KMS-11 (cell line): Measurements from ENCODE around the gene BMPER.

Experiments used
- H2AFZ ChIP-seq: fragments of 200-600 bp; sonication (generic); 2 replicates; pipeline ENCODE4 v1.6.1; 2016; ENCODE audit warnings: antibody characterized with exemption, mixed run types, low read depth
- H3K27ac ChIP-seq: fragments of 200-600 bp; sonication (generic); 2 replicates; pipeline ENCODE4 v1.6.1; 2016; ENCODE audit warnings: mild to moderate bottlenecking, mixed run types
- H3K27me3 ChIP-seq: fragments of 200-600 bp; sonication (generic); 2 replicates; pipeline ENCODE4 v1.6.1; 2017; ENCODE audit warnings: mild to moderate bottlenecking, low read depth, mixed run types, moderate library complexity; ENCODE audit not compliant: insufficient read depth
- H3K36me3 ChIP-seq: fragments of 200-600 bp; sonication (generic); 2 replicates; pipeline ENCODE4 v1.6.1; 2017; ENCODE audit warnings: mild to moderate bottlenecking, mixed run types; ENCODE audit not compliant: insufficient read depth
- H3K4me1 ChIP-seq: fragments of 200-600 bp; sonication (generic); 2 replicates; pipeline ENCODE4 v1.6.1; 2016; ENCODE audit warnings: mild to moderate bottlenecking, low read depth, mixed run types; ENCODE audit not compliant: poor library complexity, severe bottlenecking
- H3K4me2 ChIP-seq: fragments of 200-600 bp; sonication (generic); 2 replicates; pipeline ENCODE4 v1.7.0; 2016; ENCODE audit warnings: mild to moderate bottlenecking, mixed run types
- H3K4me3 ChIP-seq: fragments of 200-600 bp; sonication (generic); IDR thresholded peaks from 2 replicates; pipeline ENCODE4 v1.6.1; 2017; ENCODE audit warnings: low read depth, low read length, mixed read lengths; ENCODE audit not compliant: insufficient read depth
- H3K79me2 ChIP-seq: fragments of 200-600 bp; sonication (generic); 2 replicates; pipeline ENCODE4 v1.6.1; 2016; ENCODE audit warnings: low read depth, mixed run types; ENCODE audit not compliant: insufficient read depth
- H3K9ac ChIP-seq: fragments of 200-600 bp; sonication (generic); 2 replicates; pipeline ENCODE4 v1.6.1; 2016; ENCODE audit warnings: mild to moderate bottlenecking, mixed run types
- H4K20me1 ChIP-seq: fragments of 200-600 bp; sonication (generic); 2 replicates; pipeline ENCODE4 v1.6.1; 2016; ENCODE audit warnings: mild to moderate bottlenecking, mixed run types; ENCODE audit not compliant: insufficient read depth
- TF ChIP-seq, protein P1 (sequence below): fragments of 200-600 bp; sonication (generic); conservative IDR thresholded peaks from 2 replicates; pipeline ENCODE4 v1.6.1; 2017; ENCODE audit warnings: low read depth, mild to moderate bottlenecking, antibody characterized with exemption, low read length, moderate library complexity, mixed read lengths

Gene BMPER

DNA sequence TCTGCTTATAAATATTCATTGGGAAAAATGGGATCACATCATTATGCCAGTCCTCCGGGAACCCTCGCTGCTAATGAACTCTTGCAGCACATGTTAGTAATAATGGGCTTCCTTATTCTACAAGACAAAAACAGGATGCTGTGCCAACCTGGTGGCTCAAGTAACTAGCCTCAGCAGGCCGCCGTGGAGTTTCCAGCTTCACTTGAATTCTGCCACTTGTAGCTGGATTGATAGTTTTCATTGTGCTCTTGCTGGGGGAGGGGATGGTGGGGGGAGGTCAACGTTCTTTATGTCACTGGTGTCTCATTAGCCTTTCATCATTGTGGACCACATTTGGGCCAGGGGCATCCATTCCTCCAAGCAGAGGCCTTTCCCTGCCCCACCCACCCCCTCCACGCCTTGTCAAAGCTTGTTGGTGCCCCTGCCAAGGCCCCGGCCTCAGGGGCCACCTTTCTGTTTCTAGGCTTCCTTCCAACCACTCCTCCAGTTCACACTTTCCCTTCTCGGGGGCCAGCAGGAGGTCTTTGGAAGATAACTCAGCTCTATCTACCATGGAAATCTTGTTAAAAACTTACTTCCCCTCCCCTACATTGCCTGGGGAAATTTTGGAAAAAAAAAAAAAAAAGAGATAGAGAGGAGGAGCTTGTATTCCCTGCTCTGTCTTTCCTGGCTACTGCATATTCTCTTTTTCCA lies 153.9 kb downstream of the BMPER start:
- H3K36me3 ChIP-seq = no peaks in the 10 kb centered on the region
- H3K27ac ChIP-seq = no peak overlapping the region
- H3K4me3 ChIP-seq = no peak overlapping the region
- H4K20me1 ChIP-seq = no peaks in the 10 kb centered on the region
- TF ChIP-seq, protein P1, sequence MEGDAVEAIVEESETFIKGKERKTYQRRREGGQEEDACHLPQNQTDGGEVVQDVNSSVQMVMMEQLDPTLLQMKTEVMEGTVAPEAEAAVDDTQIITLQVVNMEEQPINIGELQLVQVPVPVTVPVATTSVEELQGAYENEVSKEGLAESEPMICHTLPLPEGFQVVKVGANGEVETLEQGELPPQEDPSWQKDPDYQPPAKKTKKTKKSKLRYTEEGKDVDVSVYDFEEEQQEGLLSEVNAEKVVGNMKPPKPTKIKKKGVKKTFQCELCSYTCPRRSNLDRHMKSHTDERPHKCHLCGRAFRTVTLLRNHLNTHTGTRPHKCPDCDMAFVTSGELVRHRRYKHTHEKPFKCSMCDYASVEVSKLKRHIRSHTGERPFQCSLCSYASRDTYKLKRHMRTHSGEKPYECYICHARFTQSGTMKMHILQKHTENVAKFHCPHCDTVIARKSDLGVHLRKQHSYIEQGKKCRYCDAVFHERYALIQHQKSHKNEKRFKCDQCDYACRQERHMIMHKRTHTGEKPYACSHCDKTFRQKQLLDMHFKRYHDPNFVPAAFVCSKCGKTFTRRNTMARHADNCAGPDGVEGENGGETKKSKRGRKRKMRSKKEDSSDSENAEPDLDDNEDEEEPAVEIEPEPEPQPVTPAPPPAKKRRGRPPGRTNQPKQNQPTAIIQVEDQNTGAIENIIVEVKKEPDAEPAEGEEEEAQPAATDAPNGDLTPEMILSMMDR = no peak
- H3K27me3 ChIP-seq = no peaks in the 10 kb centered on the region
- H3K9ac ChIP-seq = no peak overlapping the region
- no peak overlapping the region for H3K4me2 ChIP-seq
- H2AFZ ChIP-seq = no peak overlapping the region
- no peaks in the 10 kb centered on the region for H3K79me2 ChIP-seq
- H3K4me1 ChIP-seq = no peaks in the 10 kb centered on the region

DNA sequence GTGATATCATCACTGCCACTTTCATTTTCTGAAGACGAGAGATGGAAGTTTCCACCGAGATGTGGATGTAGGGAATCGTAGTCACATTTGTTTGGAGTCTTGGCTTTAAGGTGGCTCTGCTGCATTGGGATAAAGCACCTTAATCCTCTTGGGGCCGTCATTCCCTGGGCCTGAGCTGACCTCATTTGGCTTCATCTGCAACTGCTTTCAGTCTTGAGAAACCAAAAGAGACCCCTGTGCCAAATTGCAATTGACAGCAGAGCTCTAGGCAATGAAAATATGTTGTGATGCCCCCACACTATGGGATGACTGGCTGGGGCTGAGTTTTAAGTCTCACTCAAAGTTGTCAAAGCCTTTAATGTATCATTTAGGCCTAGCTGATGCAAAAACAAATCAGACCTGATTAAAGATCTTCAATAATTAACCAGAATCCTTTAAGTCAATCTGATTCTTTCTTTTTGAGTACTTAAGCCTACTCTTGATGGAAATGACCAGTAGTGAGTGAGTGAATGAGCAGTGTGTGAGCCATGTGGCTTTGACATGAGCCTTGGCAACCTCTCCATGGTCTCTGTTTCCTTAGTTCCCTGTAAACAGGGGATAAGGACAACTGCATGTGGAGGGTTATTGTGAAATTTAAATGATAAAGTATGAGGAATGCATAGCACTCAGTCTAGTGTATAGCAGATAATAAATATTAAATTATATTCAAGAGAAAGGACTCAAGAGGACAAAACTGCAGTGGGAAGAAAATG lies 155.0 kb downstream of the BMPER start:
- Histone ChIP-seq H3K27ac (no peak overlapping the region), H2AFZ (no peak overlapping the region), H3K4me1 (no peaks in the 10 kb centered on the region), H3K4me3 (no peak overlapping the region), H3K36me3 (no peaks in the 10 kb centered on the region), H3K27me3 (no peaks in the 10 kb centered on the region), H4K20me1 (no peaks in the 10 kb centered on the region), H3K4me2 (no peak overlapping the region), H3K9ac (no peak overlapping the region), H3K79me2 (no peaks in the 10 kb centered on the region)
- TF ChIP-seq, protein P1 = no peak

DNA sequence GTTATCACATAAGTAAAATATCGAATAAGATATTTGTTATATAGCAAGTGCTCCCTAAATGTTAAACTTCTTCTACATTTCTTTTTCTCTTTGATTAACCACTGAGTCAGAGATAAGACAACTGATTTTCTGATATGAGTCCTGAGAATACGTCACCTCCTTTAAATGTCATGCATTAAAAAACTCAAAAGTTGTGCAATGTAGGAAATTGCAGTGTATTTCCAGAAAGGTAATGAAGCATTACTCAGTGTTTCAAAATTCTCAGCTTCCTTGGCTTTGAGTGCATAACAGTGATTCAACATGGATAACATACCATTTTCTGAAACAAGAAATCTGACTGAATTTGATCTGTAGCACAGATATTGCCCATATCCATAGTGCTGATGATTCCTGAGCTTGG lies 155.8 kb downstream of the BMPER start:
- Histone ChIP-seq H4K20me1 (no peaks in the 10 kb centered on the region), H3K9ac (no peak overlapping the region), H3K4me1 (no peaks in the 10 kb centered on the region), H3K27me3 (no peaks in the 10 kb centered on the region), H3K79me2 (no peaks in the 10 kb centered on the region), H3K4me2 (no peak overlapping the region), H3K36me3 (no peaks in the 10 kb centered on the region), H3K27ac (no peak overlapping the region), H2AFZ (no peak overlapping the region), H3K4me3 (no peak overlapping the region)
- TF ChIP-seq, protein P1 = no peak

DNA sequence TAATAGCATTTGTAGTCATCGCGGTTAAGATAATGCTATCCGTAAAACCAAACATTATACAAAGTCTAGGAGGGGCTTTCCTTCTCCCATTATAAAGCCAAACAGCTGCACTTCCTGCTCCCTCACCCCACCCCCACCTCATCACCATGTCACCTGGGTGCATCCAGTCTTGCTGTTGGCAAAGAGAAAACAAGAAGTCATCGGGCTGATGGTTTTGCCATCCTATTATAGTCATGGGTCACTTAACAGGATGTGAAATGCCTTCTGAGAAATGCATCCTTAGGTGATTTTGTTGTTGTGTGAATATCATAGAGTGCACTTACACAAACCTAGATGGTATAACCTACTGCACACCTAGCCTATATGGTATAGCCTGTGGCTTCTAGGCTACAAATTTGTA lies 157.0 kb downstream of the BMPER start:
- Histone ChIP-seq H3K4me3 (no peak overlapping the region), H3K27me3 (no peaks in the 10 kb centered on the region), H4K20me1 (no peaks in the 10 kb centered on the region), H2AFZ (no peak overlapping the region), H3K36me3 (no peaks in the 10 kb centered on the region), H3K79me2 (no peaks in the 10 kb centered on the region), H3K4me1 (peaks cover 11% of the 10 kb centered on the region), H3K4me2 (no peak overlapping the region), H3K9ac (no peak overlapping the region), H3K27ac (no peak overlapping the region)
- TF ChIP-seq, protein P1 = no peak
